HG03280 (cell line): ENCODE results near the gene PXN.
"Not testable (repeated sequence)": the region's sequence is repeated elsewhere in the genome, so short reads cannot be mapped to it uniquely, and the experiment has no call there.

ENCODE experiments used
- ATAC-seq: cut with Tn5 transposase; IDR thresholded peaks from one replicate; pipeline ENCODE4 v1.9.1; 2021; ENCODE audit warnings: mild to moderate bottlenecking, moderate library complexity; ENCODE audit not compliant: unreplicated experiment

PXN gene

DNA sequence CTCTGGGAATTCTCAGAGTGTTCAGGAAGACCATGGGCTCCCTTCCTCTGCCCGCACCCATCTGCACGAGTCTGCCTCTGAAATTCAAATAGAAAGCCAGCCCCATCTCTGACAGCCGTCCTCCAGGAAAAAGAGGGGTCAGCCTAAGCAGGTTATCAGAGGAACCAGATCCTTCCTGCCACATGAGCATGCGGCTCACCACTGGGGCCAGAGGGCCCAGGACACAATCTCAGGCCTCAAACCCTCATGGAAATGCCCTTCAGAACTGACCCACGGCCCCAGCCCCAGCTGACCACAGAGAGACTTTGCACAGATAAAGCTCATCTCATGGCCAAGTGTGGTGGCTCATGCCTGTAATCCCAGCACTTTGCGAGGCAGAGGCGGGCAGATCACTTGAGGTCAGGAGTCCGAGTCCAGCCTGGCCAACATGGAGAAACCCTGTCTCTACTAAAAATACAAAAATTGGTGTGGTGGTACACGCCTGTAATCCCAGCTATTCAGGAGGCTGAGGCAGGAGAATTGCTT lies 23.2 kb downstream of the PXN start:
- ATAC-seq: no peak

DNA sequence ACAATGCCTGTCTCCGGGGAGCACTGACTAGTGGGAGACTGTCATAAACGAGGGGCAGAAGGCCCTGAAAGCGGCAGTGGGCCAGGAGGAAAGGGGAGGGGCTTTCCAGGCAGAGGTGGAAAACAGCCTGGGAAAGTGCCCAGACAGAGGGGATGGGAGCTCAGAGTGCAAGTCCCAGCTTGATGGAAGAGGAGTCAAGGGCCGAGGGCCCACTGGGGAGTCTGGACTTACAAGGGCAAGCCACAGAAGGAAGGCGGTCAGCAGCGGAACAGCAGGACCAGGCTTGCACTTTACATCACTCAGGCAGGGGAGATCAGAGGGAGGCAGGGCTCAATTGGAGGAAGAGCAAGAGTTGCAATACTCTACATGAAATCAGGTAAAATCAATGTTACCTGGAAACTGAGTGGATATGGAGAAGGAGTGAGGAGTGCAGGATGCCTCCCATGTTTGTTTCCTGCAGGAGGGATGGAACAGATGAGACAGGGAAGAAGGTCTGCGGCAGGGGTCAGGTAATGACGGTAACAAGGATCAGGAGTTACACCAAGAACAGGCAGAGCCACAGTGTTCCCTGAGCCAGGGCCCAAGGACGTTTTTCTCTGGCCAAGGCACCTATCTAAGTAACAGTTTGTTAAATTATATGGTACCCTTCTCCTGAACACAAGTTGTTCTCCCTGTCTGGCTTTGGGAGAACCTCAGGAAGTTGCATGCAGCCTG lies 23.8 kb downstream of the PXN start:
- ATAC-seq: no peak

DNA sequence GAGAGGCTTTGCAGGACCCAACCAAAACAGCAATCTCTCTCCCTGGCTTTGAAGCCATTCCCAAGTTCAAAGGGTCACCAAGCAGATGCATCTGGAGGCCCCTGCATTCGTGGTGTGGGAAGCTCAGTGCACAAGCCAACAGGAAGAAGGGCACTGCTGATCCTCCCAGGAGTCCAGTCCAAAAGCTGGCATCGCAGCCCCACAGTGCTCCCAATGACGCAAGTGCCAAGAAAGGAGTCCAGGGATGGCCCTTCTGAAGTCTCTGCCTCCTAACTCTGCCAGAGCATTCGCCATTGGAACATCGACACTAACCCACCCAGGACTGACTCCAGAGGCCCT lies 25.1 kb downstream of the PXN start:
- no peak for ATAC-seq

DNA sequence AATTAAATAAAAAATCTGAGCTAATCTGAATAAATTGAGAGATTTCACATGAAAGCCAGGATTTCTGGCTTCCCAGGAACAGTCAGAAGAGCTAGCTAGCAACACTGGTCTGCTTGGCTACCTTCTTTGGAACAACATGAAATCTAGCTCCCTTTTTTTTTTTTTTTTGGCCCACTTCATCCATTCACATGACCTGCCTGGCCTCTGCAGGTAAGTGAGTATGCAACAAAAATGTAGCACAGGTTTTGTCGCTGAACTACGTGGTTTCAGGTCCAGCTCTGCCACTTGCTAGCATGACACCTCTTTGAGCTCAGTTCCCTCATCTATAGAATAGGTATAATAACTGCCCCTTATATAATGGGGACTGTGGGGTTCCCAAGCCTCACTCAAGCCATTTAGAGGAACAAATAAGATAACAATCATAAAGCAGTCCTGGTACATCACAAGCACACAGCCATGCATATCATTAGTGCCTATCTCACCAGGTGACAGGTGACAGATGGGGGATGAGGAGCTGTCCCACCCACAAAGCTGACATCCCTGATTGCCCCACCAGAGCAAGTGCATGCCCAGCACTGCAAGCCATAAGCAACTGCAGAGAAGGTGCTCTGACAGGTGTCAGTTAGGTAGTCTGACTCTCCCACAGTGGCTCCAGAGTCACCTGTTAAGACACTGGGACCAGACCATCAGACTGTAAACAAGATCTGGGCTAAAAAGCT lies 25.6 kb downstream of the PXN start:
- ATAC-seq: no peak

DNA sequence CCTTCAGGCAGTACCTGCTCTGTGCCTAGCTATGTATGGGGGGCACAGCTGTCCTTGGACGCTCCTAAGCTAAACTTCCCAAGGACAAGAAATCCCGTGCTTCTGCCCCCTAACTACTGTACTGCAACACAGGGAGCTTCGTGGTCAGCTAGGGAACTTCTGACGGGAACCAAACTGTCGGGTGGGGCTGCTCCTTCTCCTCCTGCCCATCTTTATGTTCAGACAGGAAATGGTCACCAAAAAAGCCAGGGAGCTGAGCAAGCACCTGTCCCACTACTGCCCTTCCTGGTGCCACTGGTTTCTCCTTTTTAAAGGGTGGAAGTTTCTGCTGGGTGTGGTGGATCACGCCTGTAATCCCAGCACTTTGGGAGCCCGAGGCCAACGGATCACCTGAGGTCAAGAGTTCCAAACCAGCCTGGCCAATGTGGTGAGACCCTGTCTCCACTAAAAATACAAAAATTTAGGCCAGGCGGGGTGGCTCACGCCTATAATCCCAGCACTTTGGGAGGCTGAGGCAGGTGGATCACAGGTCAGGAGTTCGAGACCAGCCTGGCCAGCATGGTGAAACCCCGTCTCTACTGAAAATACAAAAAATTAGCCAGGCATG lies 26.6 kb downstream of the PXN start:
- ATAC-seq: no peak

DNA sequence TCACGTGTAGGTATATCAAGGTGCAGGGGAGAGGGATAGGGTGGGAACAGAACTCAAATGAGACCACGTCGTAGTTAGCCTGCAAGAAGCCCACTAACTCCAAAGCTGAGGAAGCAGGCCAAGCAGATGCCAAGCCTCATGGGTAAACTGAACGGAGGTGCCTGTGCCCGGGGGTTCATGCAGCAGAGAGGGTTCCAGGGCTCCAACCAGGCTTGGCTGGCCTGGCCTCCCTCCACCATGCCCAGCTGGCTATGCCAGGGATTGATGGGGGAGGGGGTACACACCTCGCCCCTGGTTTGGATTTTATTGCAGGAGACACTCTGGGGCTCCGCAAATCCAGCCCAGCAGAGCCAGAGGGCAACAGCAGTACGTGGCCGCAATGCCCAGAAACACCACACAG lies 27.3 kb downstream of the PXN start:
- ATAC-seq: no peak

DNA sequence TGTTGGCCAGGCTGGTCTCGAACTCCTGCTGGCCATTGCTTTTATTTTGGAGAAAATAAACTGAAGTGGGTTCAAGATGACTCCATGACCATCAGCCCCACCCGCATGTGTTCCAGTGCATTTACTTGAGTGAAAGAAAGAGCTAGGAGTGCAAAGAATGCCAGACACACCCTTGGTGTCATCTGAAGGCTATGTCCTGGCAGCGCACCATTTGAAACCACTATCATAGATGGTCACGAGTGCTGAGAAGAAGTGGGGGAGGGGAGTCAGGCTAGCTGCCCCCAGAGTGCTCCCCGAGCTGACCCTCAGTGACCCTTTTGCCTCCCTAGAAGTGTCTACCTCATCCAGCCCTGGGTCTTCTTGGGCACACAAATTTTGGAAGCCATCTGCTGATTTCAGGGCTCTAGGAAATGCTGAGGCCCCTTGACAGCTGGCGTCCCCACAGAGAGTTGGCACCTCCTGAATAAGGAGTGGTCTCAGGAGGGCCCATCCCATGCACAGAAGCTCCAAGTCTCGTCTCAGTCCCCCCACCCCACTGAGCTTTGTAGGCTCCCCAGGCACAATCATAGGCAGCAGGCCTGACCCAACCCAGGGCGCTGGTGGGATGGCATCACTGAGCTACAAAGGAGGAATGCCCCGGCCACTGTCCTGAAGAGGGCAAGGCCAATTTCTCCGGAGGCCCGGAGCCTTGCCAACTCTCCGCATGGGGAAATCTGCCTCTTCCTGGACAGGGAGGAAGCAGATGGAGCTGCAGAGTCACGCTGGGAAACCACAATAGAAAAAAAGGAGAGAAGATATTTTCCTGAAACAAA lies 28.0 kb downstream of the PXN start:
- no peak for ATAC-seq

DNA sequence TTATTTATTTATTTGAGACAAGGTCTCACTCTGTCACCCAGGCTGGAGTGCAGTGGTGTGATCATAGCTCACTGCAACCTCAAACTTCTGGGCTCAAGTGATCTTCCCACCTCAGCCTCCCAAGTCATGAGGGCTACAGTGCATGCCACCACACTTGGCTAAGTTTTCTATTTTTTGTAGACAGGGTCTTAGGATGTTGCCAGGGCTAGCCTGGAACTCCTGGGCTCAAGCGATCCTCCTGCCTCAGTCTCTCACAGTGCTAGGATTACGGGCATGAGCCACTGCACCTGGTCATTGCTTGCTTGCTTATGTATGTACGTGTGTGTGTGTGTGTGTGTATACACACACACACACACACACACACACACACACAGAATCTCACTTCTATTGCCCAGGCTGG lies 28.7 kb downstream of the PXN start:
- not testable (repeated sequence) for ATAC-seq

DNA sequence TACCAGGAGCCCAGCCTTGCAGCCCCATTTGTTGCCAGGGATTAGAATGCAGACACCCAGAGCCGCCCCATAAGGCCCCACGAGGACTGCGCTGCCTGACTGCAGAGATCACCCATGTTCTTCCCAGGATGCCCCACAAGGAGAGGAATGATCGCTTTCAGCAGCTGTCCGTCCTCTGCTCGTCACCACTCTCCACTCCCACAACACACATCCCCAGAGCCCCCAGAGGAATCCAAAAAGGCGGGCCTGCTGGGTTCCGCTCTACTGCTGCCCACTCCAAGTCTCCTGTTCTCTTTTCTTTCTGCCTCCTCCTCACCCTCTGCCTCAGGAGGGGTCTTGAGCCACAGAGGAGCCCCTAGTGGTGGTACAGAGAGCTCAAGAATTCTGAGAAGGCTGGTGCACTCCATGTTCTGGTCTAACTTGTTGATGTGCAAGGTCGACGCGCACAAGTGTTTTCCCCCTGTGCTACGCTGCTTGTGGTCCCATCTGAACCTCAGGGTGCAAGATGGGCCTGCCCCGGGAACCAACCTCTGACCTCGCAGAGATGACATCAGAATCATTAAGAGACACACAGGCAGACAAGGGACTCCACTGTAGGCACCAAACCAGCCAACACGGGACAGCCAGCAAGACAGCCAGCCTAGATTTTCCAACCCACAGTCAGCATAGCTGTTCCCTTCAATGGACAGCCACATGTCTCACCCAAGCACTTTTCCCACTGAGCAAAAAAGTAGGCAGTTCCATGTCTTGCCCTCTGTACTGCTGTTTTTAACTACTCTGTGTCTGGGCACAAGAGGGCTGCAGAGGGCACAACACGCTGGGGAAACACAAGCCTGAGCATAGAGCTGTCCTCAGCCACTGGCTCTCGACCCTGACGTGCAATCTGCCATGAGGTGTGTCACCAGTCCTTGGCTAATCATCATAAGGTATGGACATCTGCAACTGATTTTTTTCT lies 29.9 kb downstream of the PXN start:
- ATAC-seq: no peak

DNA sequence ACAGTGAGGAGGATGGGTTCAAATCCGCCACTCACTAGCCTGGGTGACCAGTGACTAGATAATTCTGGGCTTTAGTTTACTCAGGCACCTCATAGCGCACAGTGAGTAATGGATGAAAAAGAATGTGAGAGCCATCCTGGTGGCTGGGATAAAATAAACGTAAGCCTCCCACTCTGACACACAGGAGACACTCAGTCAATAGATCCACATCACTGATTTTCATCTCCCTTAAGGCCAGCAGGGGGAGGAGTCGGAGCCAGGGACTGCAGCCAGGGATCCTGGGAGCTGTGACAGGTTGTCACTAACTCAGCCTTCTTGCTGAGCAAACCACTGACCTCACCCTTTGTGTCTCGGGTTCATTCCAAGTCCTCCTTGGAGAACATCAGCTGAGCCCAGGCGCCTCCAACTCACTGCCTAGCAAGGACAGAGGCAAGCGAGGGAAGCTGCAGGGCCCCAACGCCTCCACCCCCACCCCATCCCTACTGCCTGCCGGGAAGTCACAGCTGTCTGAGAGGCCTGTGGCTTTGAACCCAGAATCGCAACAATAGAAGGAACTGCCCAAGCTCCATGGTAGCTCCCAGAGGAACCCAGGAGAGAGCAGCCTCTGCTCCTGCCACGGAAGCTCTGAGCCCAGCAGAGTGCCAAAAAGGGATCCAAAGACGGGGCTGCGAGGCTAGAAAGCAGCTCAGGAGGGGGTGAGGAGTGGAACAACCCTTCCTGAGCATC lies 30.7 kb downstream of the PXN start:
- no peak for ATAC-seq

DNA sequence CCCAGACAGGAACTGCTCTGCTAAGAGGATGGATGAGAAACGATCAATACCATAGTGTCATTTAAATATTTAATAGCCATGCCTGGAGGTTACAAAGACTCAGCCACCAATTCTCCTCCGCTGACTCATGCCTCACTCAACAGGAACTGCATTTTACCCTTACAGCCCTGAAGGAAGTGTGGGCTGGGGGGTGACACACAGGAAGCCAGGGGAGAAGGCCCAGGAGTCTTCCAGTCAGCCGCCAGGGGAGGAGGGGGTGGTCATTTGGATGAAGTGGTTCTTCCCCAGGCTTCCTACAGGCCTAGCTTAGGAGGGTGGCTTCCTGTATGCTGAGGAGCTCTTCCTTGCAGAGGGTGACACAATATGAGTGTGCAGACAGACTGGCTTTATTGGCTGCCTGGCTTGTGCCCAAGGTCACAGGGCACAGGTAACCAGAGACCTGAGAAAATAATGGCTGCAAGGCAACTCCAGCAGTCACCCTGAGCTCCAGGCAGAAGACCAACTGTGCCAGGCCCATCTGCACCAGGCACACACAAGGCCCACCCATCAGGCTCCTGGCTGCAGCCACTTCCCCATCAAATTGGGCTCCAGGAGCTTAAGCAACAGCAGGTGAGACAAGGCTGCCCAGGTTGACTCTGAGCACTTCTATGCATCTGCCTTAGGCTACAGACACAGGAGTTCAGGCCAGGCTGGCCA lies 34.1 kb downstream of the PXN start:
- ATAC-seq: no peak

DNA sequence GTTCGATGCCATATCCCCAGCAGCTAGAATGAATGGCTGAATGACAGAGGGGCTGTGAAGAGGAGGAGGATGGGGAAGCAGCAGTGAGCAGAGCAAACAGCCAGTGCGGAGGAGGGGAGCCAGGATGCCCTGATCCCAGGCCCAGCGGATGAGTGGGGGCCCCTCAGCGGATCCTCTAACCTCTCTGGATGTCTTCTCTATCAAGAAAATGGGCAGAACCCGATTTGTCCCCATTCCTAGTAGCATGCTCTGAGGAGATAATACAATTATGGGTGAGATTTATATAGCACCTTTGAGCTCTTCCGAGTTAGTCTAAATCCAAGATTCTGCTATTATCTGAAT lies 34.6 kb downstream of the PXN start:
- ATAC-seq: no peak

DNA sequence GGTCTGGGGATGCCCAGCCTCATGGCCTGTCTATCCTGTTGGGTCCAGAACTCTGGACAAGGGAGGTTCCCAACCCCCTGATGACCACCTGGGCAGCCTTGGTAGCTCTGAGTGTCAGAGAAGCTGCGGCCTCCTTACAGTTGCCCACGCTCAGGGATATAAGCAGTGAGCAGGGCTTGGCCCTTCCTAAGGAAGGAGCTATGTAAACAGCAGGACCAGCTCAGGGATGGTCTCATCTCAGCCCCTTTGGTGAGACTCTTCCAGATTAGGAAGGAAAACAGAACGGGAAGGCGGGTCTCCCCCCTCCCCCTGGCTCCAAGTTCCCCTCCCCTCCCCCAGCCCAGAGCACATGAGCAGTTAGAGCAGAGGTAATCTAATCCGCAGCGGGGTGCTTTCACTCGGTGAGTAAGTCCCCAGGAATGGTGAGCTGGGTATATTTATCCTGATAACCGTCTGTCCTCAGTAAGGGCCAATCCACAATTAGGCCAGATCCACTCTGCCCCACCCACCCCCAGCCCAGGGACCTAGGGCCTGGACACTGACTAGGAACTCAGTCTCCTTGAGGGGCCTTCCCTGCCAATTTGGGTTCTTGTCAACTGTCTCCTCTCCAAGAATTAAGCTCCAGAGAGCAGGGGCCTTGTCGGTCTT lies 35.1 kb downstream of the PXN start:
- ATAC-seq: no peak

DNA sequence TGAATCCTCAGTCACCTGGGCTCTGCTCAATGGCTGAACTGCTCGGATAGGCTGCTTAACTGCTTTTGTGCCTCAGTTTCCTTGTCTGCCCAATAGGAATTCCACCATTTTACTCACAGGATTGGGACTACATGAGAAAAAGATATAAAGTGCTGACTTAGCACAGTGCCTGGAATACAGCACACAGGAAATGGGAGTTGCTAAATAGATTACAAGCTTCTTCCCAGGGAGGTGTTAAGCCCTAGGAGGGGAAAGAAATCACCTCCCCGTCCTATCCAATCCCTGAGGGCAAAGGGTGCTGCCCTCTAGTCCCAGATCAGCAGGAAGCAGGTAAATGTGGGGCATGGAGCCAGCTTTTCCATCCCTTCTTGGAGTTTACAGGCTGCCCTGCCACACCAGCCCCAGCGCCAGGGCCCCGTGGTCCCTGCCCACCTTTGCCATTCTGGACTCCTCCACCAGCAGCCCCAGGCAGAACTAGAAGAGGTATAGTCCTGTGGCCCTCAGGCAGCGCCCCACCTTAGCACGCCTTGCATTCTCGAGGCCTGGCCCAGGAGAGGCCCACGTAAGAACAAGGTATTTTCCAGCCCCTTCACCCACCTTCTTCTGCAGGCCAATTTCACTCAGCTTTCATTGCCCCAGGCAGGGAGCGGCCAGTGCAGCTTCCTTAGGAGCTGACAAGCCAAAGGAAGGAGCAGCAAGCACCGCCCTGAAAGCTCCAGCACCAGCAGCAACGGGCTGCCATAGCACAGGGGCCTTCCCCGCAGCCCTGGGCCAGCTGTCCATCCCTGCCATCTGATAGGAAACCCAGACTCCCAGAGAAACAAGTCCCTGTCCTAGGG lies 35.8 kb downstream of the PXN start:
- no peak for ATAC-seq

DNA sequence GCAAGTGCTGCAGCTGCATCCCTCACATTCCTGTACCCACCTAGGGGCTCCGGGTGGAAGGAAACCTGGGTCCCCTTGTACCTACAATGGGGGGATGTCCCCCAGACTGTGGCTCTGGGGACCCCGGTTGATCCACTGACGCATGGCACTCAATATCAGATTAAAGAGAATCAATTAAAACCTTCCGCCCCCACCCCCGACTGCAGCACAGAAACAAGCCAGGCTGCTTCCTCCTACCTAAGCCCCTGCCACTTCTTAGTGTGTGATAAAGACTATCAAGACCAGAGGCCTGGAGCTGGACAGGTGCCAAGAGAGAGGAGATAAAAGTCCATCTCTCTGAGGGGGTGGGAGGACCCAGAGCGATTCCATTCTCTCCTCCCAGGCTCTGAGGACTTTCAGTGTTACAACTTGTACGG lies 36.5 kb downstream of the PXN start:
- no peak for ATAC-seq

DNA sequence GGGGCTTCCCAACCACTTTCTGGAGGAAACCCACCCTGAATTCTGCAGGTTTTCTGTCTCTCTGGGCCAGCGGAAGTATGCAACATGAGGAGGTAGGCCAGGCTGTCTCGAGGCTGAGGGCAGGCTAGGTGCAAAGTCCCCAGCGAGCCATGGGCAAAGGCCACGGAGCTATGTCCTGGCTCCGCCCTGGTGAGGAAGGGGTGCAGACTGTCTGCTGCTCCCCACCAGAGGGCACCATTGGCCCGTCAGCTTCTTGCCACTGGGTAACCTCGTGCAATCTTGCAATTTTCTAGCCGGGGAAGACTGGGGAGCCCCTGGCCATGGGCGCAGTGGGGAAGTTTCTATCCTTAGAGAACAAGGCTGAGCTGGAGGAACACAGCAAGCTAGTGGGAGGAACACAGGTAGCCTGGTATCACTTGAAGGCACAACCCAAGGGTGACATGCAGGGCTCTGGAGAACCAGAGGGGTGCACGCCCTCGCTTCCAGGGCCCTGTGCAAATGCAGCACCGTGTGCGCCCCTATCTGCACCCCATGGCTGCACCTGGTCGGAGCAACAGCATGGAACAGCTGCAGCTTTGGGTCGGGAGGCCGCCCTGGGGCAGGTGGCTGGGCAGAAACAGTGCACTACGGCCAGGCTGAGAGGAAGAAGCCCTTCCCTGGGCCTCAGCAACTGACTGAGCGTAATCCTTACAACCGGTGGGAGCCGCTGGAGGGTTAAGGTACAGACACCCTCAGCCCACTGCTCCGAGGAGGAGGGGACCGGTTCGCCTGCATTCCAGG lies 37.0 kb downstream of the PXN start:
- peak; percentile 75 for ATAC-seq

DNA sequence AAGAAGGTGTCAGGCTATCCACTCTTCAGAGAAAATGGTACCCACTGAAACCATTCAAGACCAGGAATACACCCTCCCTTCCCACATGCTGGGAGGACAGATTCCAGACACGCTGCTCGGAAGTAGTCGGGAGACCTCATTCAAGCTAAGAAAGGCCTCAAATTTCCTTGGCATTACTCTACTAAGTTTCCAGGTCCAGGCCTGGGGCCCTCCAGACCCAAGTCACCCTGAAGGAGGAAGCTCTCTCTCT lies 37.6 kb downstream of the PXN start:
- no peak for ATAC-seq
